IPS-NIHi11 (cell line): ENCODE results near the gene SUN1.

Experiments used
- DNase-seq: peaks from one replicate; pipeline ENCODE4 v3.0.0; 2012; ENCODE audit warnings: mixed read lengths, low spot score

The SUN1 gene

DNA sequence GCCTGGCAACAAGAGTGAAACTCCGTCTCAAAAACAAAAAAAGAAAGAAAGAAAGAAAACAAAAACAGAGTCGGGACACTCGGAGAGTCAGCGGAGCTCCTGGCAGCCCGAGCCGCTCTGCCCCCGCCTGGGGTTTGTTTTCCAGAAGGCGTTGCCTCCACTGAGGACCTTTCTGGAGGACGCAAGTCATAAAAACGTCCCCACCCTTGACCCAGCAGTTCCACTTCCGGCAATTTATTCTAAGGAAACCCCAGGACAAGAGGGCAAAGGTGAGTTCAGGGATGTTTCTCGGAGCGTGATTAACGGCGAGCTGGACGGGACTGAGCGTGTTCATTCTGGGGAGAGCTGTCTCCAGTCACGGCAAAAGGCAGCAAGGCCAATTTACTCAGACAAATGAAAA, 27.0 kb upstream of the SUN1 start:
- no peak for DNase-seq

- DNase-seq: peak; percentile 81
These were observed 16.7 kb upstream of the SUN1 start for GRCh38 chr7:815284-816216.

DNA sequence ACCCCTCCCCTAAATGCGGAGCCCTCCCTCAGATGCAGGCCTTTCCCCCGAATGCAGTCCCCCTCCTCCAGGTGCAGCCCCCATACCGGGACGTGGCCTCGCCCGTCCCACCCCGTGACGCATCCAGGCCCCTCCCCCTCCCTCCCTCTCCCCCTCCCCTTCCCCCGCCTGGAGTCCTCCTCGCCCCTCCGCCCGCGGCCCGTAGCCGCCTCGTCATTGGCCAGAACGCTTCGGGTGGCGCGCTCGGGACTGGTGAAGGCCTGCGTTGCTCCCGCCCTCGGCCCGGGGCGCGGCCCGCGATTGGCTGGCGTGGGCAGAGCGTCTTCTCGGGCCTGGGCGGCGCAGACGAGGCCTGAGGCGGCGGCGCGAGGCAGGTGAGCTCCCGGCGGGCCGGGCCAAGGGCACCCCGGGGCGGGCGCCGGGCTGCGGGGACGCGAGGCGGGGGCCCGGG, 16.0 kb upstream of the SUN1 start:
- DNase-seq: peak; percentile 98

DNA sequence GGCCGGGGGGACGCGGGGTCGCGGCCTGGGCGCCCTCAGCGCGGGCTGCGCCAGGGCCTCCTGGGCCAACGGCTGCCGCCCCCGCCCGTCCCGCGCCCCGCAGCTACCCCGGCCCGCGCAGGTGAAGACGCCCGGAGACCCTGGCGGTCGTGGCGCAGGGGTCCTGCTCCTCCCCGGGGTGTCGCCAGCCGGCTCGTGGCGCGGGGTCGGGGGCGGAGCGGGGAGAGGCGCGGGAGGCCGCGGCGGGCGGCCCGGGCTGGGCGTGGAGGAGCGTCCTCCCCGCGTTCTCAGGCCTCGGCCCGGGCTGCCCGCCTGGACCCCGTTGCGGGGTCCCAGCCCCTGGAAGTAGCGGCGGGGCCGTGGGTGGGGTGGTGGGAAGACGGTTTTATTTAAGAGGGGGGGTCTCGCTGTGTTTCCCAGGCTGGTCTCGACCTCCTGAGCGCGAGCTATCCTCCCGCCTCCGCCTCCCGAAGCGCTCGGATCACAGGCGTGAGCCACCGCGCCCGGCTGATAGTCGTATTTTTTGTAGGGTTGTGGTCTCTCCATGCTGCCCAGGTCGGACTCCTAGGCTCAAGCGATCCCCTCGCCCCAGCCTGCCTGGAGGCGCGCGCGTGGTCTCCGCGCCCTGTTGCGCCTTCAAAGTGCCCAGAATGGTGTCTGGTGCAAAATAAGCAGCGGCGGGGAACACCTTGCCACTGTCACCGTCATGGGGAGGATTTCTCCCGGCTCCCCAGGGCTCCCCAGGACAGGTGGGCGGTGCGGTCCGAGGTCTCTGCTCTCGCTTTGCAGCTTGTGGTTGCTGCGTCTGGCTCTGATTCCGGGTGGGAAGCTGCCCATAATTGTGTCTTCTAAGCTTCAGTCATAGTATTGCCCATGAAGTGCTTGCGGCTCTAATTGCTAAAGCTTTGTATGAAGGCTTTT, 15.3 kb upstream of the SUN1 start:
- no peak for DNase-seq

DNA sequence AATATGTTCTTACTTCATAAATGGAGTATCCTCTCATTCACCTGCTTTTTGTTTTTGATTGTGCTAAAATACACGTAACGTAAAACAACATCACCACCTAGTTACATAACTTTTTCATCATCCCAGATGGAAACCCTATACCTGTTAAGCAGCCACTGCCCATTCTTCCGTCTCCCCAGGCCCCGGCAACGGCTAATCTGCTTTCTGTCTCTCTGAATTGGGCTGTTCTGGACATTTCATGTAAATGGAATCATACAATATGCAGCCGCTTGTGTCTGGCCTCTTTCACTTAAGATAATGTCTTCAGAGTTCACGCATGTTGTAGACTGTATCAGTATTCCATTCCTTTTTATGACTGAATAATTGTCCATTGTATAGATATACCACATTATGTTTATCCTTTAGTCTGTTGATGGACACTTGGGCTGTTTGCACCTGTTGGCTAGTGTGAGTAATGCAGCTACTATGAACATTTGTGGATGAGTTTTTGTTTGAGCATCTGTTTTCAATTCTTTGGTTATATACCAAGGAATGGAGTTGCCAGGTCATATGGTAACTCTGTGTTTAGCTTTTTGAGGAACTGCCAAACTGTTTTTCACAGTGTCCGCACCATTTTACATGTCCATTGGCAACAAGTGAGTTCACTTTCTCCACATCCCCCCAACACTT, 14.1 kb upstream of the SUN1 start:
- no peak for DNase-seq

GRCh38 chr7:820341-820740, 11.9 kb upstream of the SUN1 start:
- DNase-seq: no peak

DNA sequence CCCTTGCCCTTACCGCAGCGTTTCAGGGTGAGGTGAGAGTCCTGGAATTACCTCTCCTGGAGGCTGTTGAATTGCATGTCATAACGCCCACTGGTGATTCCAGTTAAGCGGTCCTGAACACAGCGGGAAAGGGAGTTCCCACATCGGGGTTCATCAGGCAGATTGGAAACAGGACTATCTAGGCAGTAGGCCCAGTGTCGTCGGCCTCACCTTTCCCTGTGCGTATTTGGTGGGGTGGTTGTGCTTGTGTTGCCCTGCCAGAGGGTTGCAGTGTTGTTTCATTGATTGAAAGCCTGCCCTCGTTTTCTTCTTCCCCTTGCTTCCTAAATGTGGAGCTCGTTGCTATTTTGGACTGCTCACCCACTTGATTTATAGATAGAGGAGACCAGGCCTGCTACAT, 10.6 kb upstream of the SUN1 start:
- DNase-seq: no peak

DNA sequence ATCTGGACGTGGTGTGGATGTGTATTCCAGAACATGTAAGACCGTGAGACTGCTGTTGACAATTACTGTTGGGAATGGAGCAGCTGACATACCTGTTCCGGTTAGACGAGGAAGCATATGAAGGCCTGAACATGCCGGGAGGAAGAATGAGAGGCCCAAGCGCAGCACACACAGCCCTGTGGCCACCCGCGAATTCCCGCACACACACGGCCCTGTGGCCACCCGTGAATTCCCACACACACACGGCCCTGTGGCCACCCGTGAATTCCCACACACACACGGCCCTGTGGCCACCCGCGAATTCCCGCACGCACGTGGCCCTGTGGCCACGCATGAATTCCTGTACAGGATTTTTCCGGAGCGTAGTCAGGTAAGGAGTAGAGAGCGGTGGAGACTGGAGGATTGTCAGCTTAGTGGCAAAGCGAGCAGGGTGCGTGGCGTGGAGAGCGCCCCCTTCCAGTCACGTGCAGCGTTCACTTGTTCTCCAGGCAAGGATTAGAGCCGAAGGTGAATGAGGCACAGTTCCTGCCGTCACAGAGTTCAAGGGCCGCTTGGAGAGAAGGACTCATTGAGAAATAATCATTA, 9.5 kb upstream of the SUN1 start:
- peak; percentile 48 for DNase-seq

GRCh38 chr7:823649-824048, 8.6 kb upstream of the SUN1 start:
- DNase-seq: no peak

- no peak for DNase-seq
These were observed 8.2 kb upstream of the SUN1 start for GRCh38 chr7:824081-824480.

GRCh38 chr7:824664-825063, 7.6 kb upstream of the SUN1 start:
- DNase-seq: no peak

- DNase-seq: no peak
These were observed 6.9 kb upstream of the SUN1 start for GRCh38 chr7:825386-825785.

DNA sequence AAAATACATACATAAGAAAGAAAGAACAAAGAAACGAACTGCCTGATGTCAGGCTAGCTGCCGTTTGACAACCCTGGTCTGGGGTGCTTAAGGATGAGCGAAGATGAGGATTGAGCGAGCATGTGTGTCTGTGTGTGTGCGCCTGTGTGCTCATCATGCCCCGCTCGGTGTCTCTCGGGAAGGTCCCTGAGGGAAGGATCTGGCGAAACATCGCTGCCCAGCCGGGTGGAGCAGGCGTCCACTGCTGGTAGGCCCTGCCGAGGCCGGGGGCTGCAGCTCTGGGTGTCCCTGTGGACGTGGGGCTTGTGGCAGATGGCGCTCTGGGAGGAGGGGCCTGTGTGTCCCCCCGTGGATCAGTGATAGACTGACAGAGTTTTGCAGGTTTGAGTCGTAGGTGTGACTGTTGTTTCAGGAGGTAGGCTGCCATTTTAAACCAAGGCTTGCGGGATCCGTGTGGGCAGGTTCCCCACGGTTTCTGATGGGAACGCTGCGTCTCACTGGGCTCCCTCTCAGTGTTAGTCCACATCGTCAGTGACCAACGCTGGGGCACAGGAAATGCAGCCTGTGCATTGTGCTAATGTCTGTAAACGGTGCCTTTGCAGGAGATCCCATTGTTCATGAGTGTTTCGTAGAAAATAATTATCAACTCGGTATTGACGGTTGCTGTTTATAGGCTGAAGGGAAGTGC, 5.9 kb upstream of the SUN1 start:
- DNase-seq: no peak

DNA sequence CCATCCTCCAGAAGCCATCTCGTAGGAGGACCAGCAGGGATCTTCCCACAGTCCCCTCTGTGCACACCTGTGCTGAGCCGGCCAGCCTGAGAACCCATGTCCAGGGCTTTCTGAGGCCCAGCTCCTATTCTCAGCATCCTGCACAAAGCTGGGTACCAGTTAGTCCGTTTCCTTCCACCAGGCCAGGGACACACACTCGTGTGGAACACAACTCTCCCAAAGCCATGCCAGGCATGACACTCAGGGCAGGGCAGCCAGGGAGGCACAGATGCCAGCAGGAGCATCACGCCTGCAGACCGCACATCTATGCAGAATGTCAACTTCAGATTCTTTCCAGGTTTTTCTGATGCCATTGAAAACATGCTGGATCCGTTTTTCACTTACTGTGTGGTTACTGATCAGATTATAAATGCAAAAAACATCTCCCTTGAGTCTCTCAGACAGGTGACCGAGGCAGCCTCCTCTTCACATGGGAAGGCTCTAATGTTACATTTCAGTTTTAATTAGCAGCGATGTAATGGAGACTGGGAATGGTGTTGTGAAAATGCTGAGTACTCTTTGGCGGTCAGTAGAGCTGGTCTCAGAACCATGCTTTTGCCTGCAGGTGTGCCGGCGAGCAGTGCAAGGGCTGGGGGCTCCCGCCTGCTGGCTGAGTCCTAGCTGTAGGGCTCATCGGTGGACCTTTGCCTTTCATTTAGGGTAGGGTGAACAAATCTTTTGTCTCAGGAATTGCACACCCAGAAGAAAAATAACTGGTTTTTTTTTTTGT, 3.3 kb upstream of the SUN1 start:
- no peak for DNase-seq

- DNase-seq: no peak
These were observed 2.2 kb upstream of the SUN1 start for GRCh38 chr7:830069-830468.

DNA sequence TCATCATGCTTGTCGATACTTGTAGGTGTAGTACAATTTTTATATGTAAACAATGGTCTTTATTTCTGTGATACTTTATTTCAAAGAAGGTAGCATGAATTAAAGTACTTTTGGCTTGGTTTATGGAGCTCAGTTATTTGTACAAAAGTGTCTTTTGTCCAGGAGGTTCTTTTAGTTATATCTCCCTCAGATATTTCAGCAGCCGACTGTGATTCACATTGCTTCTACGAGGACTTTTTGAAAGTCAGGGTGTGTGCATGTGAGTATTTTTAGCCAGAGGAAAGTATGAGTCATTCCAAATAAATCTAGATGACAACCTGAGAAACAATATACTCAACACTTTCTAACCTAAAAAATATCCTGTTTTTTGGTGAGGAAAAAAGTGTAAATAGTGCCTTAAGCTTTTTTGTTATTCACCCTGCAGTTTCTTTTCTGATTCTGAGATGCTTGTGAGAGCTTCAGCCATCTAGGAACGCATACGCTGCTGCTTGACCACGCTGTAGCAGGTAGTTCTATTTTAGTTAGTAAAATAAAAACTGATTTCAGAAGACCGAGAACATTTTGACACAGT, 595 bp upstream of the SUN1 start:
- DNase-seq: no peak

DNA sequence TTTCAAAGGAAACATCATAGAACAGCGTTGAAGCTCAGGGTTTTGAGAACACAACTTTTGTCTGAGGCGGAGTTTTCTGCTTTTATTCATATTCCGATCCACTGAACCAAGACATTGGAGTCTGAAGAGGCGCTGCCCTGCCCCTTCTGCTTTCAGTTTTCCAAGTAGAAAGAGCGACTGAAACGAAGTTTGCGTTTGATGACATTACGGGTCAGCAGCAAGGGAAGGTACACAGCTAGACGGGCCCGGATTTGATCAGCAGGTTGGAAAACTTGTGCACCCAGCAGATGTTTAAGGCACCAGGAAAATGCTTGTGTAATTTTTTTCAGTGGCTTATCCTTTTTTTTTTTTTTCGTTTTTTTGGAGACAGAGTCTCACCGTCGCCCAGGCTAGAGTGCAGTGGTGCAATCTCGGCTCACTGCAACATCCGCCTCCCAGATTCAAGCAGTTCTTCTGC, 720 bp downstream of the SUN1 start:
- no peak for DNase-seq

GRCh38 chr7:833601-834258, 1.5 kb downstream of the SUN1 start:
- no peak for DNase-seq

- no peak for DNase-seq
These were observed 2.0 kb downstream of the SUN1 start for GRCh38 chr7:834277-834676.

GRCh38 chr7:835021-835420, 2.7 kb downstream of the SUN1 start:
- DNase-seq: no peak
